ENCODE results near the gene ZNF770.

GRCh38 chr15:34973512-34973911 lies 14.6 kb downstream of the ZNF770 start:
- TF ChIP-seq CTCF (IDR thresholded peaks at IDR 0.05 in 8 of 11, conservative IDR thresholded peaks at IDR 0.05 in 3 of 11) (no peak), POLR2A (IDR thresholded peaks at IDR 0.05) (no peak)

Data from spleen (tissue), 7 donors.